GM19238 (cell line): Measurements from ENCODE around the gene KCNJ12.
"Not testable (repeated sequence)": the region's sequence is repeated elsewhere in the genome, so short reads cannot be mapped to it uniquely, and the experiment has no call there.

Experiments
- DNase-seq: peaks from one replicate; pipeline ENCODE4 v3.0.0; 2011; ENCODE audit warnings: low spot score; ENCODE audit not compliant: insufficient read length

KCNJ12 gene

DNA sequence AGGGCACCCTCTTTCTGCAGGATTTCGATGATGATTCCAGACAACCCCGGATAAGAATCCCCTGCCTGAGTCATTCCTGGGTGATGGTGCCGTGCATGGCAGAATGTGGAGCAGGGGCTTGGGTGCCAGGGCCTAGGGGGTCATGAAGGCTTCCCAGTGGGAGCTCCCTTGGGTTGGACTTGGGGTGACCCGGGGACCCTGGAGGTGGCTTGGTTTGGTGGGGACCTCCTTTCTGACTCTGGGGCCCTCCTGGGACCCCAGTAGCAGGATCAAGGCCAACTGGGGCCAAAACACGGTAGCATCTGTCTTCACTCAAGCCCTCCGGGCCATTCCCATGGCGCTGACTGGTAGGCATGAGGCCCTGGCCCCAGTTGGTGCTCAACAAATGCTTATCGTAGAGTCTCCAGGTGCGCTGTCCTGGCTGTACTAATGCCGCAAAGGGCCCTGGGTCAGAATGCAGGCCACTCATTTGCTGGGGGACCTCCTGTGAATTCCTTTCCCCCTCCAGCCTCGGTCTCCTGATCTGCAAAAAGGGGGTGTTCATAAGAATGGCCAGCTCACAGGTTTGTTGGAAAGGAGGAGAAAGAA lies 44.4 kb downstream of the KCNJ12 start:
- DNase-seq = not testable (repeated sequence)

DNA sequence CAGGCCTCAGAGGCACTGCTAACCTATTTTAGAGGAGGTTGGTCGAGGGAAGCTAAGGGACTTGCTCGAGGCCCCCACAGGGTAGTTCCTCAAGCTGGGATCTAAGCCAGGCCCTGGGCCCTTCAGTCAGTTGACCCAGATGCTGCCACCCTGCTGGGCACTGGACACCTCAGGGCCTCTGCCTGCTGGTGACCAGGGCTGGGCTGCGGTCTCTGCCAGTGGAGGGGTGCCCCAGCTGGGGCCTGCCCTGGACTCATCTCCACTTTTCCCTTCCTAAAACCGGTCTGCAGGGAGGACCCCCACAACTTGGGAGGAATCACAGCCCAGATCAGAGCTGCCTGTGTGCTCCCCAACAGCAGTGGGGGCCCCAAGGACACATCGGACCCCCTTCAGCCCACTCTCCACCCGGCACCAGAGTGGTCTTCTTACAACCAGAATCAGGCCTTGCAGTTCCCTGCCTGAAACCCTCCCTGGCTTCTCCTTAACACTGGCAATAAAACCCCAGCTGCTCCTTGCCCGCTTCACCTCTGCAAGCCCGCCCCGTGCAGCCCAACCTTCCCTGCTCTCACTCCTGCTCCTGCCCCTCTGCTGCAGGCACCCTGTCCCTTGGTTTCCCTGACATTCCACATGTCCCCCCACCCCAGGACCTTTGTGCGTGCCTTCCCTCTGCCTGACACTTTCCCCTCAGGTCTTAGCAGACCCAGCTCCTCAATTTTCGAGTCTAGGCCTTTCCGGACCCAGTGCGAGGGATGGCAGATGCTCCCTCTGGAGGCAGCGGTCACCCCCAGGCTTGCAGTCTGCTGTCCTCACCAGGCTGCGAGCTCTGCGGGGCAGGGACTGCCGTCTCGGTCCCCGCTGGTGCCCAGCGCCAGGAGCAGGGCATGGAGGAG lies 45.5 kb downstream of the KCNJ12 start:
- DNase-seq = not testable (repeated sequence)

DNA sequence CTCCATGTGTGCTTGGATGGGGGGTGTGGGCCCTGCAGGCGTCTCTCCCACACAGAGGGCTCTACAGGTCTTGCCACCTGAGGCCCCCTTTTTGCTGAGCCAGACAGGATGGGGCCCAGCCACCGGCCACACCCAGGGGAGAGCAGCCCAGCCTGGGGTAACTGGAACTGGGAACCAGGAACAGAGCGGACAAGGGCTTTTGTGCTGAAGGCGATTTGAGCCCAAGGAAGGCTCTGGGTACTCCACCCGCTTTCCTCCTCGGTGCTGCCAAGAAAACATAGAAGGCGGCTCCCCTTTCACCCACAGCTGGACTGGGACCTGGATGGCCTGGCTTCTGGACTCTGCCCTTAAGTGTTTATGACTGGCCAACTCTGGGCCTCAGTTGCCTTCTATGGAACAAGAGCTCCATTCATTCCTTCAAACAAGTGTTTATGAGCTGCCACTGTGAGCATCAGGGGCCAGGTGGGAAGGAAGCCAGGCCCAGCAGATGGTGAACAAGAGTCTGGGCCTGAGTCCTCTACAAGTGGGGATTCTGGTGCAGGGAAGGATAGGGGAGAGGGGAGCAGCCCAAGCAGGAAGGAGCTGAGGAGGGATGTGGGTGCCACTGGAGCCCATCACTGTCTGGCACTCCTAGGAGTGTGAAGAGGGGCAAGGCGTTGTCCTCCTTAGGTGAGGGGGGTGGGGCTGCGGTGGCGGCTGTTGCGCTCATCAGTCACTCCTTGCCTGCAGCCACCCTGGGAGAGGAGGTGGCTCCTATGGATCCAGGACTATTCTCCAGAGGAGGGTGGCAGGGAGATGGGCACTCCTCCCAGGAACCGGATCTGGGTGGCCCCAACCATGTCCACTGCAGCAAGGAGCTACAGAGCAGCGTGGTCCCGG lies 46.4 kb downstream of the KCNJ12 start:
- not testable (repeated sequence) for DNase-seq

DNA sequence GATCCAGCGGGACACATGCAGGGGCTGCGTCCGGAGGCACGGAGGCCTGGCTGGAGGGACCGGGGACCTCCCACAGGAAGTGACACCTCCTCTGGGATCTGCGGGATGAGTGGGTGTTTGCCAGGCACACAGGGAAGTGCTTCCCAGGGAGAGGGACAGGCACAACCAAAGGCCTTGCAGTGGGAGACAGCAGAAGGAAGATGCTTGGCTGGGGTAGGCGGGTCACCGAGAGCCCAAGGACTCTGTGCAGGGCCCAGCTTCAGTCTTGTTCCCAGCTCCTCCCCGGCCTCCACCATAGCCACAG lies 47.0 kb downstream of the KCNJ12 start:
- DNase-seq = not testable (repeated sequence)

DNA sequence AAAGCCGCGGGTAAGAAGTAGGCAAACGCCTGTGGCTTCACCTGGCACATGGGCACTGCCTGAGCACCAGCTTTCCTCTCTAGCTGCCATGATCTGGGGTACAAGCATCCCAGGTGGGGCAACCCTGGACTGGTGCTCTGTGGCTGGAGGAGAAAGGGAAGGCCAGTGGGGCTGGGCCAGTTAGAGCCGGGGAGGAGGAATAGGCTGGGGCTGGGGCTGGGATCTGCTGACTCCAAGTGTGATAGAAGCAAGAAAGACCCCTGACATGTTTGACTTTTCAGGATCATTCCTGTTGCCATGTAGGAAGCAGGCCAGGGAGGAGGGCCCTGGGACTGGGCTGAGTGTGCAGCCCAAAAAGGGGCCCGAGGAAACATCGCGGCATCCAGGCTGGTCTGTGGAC lies 48.5 kb downstream of the KCNJ12 start:
- DNase-seq = not testable (repeated sequence)

DNA sequence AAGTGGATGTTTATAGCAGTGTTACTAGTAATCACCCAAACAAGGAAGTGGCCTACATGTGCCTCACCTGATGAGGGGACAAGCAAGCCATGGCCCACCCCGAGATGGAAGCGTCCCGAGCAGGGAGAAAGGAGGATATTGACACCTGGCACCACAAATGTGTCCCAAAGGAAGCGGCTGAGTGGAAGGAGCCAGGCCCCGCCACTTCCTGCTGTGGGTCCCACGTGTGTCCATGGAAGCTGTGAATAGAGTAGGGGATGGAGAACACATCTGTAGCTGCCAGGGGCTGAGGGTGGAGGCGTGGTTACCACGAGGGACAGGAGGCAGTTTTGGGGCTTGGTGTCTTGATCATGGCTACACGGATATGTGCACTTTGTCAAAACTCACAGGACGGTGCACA lies 49.2 kb downstream of the KCNJ12 start:
- DNase-seq = no peak

DNA sequence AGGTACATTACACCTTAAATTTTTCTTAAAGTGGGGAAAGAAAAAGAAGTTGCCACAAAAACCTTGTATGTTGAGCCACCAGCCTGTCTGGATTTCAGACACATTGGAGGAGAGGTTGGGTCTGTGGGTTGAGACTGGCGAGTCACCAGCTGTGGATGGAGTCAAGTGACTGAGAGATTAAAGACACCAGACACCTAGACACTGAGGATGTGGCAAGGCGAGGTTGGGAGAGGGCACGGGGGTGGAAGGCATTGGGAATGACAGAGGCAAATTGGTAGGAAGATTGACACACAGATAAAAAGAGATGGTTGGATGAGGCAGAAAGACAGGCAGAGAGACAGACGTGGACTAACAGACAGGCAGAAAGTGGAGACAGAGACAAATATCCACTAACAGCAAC lies 49.6 kb downstream of the KCNJ12 start:
- no peak for DNase-seq

DNA sequence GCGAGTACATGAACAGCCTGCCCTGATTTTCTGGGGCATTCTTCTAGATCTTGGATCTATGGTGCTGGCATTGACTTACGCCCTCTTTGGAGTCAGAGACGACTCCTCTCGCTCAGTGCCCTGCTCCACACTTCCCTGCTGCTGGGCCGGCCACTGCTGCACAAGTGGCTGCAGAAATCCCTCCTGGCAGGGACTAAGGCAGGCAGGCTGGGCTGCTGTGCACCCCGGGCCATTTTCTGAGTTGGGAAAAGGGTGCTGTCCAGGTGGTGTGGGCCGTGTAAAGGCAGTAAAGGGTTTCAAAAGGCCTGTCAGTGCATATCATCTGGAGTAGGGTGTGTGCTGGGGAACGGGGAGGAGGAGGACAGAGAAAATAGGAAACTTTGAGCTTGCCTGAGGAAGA lies 50.1 kb downstream of the KCNJ12 start:
- not testable (repeated sequence) for DNase-seq

DNA sequence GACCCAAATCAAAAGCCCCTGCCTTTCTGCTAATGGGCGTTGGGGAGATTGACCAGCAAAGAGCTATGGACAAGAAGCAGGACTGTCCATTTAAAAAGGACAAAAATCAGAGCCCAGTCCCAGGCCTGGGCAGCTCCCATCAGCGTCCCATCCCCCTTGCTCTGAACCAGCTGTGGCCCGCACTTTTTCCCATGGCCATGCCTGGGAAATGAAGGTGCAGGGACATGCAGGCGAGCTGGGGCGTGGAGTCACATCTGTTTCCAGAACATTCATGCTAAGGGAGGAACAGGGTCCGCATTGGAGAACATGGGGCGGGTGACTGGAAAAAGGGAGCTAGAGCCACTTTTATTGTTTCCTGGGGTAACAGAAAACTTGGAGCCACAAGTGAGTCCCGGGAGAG lies 50.7 kb downstream of the KCNJ12 start:
- not testable (repeated sequence) for DNase-seq

DNA sequence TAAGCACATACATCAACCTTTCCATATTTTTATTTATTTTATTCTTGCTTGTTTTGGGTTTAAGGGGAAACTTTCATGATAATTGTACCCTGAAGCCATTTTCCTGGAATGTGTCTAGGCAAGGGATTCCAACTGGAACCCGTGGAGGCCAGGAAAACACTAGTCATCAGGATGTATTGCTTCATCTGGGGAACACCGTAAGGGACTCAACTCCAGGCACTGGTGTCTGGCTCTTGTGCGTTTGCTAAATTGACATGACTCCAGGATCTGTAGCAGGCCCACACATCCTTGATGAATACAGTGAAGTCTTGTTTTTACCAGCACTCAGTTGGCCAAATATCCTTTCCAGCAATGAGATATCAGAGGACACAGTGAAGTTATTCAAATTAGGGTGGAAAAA lies 51.6 kb downstream of the KCNJ12 start:
- DNase-seq = not testable (repeated sequence)

DNA sequence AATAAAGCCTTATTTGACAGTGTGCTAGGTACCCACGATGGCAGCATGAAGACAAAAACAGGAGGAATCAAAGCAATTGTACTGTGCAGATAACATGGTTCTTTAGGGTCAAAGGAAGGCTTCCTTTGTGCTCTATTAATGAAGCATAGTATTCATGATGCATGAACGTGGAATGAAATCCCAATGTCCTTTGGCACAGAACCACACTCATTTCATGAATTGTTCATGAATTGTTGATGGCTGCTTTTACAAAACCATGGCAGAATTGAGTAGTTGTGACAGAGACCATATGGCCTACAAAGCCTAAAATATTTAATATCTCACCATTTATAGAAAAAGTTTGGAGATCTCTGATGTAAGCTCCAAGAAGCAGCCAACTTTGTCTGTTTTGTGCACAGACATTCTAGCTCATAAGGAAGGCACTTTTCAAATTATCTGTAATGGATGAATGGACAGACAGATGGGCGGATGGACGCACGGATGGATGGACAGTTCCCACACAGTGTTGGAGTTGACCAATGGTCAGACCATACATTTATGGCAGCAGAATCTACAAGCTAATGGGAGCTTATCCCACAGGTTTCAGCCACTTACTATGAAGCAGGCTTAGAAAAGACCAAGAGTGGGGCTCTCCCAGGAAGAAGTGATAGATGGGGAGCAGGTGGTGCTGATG lies 52.7 kb downstream of the KCNJ12 start:
- not testable (repeated sequence) for DNase-seq

DNA sequence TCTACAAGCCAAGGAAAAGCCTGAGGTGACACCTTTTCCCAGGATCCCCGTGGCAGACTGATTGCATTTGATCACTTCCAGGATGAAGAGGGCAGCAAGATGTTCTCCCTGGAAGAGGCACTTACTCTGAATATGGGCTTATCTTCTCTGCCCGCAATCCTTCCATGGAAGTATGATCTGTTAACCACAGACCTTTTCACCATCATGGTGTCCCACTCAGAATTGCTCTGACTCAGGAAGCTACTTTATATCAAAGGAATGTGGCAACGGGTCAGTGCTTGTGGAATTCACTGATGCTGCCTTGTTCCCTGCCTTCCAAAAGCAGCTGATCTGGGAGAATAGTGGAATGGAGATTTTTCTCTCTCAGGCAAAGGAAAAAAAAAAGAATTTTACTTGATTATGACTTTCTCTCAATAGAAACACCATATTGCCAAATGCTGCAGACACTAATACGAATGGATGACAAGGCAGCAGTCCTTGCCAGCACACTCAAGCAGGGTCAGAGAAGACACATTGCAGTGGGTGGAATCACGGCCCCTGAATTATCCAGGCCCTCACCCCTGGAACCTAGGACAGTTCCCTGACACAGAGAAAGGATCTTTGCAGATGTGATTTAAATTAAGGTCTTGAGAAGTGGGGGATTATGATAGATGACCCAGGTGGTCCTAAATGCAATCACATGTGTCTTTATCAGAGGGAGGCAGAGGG lies 53.9 kb downstream of the KCNJ12 start:
- DNase-seq = not testable (repeated sequence)

DNA sequence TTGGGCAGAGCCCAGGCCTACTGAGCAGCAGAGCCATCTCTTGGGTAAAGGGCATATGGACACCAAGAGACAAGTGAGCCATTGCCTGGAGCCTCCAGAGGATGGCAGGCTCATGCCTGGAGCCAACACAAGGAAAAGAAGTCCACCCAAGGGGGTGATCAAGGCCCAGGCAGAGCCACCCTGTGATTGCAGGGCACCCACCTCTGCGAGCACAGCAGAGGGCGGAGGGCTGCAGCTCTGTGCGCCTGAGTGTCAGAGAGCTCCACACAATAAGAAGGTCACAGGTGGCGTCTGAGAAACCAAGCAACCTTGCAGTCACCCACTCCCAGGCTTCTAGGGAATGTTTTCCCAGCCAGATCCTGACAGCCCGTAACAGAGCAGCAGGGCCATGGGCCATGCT lies 57.8 kb downstream of the KCNJ12 start:
- not testable (repeated sequence) for DNase-seq

DNA sequence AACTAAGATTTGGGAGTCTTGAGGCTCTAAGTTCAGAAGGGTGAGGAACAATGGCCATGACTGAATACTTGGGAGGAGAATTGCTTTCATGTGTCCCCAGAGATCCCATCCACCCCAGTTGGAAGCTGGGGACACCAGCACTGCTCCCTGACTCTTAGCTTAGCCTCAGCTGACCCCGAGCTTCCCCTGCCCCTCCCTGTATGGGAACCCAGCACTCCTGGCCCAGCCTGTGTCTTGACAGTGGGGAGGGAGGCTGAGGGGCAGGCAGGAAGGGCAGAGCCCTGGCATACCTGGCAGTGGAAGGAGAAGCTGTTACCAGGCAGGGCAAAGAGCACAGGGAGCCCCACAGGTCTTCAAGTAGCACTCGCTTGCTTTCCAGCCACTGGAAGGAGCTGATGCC lies 58.8 kb downstream of the KCNJ12 start:
- not testable (repeated sequence) for DNase-seq

DNA sequence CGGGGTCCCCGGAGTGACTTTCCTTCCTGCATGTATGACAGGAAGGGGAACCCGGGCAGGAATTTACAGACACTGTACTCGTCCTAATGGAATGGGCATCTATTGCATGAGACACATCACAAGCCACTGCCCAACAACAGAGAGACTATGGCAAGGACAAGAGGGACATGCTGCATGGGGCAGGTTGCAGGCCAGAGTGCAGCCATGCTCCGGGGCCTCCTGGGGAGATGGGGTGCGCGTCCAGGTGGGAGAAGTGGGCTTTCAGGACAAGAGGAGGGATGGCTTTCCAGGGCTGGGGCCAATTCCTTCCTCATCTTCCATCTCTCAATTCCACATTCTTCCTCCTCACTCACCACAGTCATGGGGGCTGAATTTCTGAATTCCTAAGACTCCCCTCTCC lies 60.3 kb downstream of the KCNJ12 start:
- not testable (repeated sequence) for DNase-seq

DNA sequence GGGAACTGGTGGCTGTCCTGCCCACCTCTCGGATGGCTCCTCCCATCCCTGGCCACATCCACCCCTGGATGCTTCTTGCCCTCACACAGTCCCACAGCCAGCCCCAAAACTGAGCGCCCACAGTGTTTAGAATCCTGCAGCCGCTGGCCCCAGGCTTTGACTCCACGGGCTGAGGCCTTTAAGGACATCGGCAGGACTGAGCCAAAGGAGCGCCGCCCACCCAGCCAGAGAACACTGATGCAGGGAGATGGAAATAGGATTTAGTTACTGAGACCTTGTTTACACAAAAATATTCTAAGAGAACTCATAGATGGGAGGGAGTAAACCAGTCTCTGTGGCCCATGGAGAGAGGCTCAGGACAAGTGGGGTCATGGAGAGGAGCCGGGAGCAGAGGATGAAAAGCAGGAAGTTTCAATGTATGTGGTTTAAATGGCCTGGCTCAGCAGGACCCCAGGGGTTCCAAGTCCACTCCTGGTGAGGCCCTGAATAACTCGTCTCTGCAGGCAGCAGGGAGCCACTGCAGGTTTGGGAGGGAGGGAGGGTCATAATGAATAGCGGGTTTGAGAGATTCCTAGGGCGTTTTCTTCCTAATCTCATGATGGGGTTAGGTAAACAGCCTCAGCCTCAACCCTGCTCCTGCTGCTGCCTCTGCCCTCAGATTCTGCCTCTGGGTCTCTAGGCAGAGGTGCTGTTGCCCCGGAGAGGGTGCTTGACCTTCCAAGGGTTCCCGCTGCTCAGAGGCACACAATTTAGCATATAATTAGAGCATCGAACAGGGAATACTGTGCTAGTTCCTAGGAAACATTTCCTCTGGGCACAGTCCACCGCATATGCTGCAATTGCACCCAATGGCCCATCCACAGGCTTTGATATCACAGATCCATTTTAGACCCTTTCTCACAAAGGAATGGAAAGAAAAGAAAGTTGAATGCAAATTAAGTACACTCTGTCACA lies 61.0 kb downstream of the KCNJ12 start:
- DNase-seq = not testable (repeated sequence)

DNA sequence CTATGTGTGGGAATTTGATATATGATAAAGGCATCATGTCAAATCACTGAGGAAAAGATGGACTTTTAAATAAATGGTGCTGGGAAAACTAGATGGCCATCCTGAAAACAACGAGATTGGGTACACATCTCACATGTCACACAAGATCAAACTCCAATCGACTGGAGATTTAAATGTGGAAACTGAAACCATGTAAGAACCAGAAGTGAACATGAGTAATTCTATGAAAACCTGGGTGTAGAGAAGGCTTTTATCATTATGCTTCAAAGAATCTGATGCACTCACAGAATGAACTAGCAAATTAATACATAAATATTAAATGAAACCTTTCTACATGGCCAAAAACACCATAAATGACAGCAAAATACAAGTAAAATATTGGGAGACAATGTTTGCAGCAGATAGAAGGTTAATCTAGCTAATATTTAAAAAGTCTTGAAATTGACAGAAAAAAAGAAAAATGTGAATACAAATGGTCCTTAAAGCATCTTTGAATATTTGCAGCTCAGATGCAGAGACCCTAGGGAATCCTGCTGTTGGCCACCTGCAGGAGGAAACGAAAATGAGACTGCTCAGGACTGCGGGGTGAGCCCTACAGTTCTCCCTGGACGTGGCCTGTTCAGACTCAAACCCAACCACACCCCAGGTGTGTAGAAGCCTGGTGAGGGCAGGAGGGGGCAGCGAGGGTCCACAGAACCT lies 62.3 kb downstream of the KCNJ12 start:
- not testable (repeated sequence) for DNase-seq

DNA sequence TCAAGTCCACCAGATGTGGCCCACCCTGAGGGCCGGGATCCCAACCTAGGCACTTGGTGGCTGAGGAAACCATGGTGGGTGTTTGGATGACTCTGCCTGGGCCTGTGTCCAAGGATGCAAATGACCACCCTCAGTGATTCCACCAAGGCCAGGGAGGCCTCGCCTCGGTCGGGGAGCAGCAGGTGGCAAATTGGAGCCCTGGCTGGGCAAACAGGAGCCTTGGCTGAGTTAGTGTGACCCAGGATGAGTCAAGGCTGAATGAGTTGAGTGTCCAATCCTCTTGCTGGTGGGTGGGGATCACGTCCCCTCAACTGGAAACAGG lies 62.8 kb downstream of the KCNJ12 start:
- DNase-seq = not testable (repeated sequence)

DNA sequence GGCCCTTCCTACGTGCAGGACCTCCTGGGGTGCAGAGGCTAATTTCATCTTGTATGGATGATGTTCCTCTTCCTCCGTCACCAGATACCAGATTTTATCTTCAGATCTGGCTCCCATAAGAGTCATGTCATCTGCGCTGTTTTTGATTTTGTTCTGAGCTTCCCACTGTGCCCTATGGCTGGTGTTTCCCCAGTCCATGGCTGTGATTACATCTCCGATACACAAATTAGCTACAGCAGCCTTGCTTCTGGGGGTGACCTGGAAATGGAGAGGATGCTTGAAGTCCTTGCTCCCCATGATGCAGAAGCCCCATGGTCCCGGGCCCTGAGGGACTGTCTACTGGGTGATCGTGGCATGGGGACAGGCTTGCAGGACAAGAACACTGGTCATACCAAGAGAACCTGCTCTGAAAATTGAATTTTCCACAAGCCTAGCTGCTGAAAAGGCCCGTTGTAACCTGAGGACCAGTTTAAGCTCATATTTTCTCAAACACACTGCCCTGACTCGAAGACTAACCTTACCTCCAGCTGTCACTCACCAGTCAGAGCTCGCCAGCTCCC lies 69.0 kb downstream of the KCNJ12 start:
- DNase-seq = no peak
